Ishikawa (cell line): ENCODE measurements around the gene NXNL2.

ENCODE experiments used
- EP300 ChIP-seq: IDR thresholded peaks from 2 replicates; pipeline ENCODE4 v1.6.1; 2012; ENCODE audit warnings: borderline replicate concordance
- FOXM1 ChIP-seq: IDR thresholded peaks from 2 replicates; pipeline ENCODE4 v1.6.1; 2012; ENCODE audit warnings: low read depth, borderline replicate concordance
- MAX ChIP-seq: IDR thresholded peaks from 2 replicates; pipeline ENCODE4 v1.6.1; 2012
- RAD21 ChIP-seq: IDR thresholded peaks from 2 replicates; pipeline ENCODE4 v1.6.1; 2012; ENCODE audit warnings: low read depth
- REST ChIP-seq: IDR thresholded peaks from 2 replicates; pipeline ENCODE4 v1.6.1; 2012; ENCODE audit warnings: low read depth, mild to moderate bottlenecking
- TEAD4 ChIP-seq: IDR thresholded peaks from 2 replicates; pipeline ENCODE4 v1.6.1; 2012
- USF1 ChIP-seq: IDR thresholded peaks from 2 replicates; pipeline ENCODE4 v1.6.1; 2012

GRCh38 chr9:88527618-88528017 is 7.4 kb upstream of the NXNL2 start:
- TF ChIP-seq FOXM1, result no peak
- no peak for TF ChIP-seq TEAD4
- TF ChIP-seq EP300, result no peak
- no peak for TF ChIP-seq RAD21
- TF ChIP-seq USF1, result no peak
- no peak for TF ChIP-seq MAX
- TF ChIP-seq REST, result no peak
